CD14-positive monocyte (primary cell): ENCODE results near the gene ALPI. TPM values are rescaled to one million over a fixed set of nuclear protein-coding genes. Genes with fewer than 3 reads are reported as not detected.
A peak's percentile ranks its signal among the peaks of the same experiment; 100 is the strongest.

Source experiments
- DNase-seq, 3 donors: peaks; one replicate each; pipeline ENCODE4 v3.0.0-alpha.2; 2011 to 2022
- H2AFZ ChIP-seq: 2 replicates; pipeline ENCODE4 v1.6.0; 2012; ENCODE audit warnings: mild to moderate bottlenecking, low read depth, low read length, inconsistent platforms; ENCODE audit not compliant: insufficient read depth, poor library complexity, severe bottlenecking
- H3K27ac ChIP-seq, 2 donors: 1 replicate in 1 of 2; 2 replicates in 1 of 2; pipeline ENCODE4 v1.5.1; 2012 to 2013; ENCODE audit warnings: low read length in 2 of 2, control low read depth in 1 of 2, inconsistent platforms in 1 of 2, low read depth in 1 of 2, mild to moderate bottlenecking in 1 of 2
- H3K27me3 ChIP-seq, 2 donors: one replicate each; pipeline versions ENCODE4 v1.6.0 to v1.6.1; 2011 to 2013; ENCODE audit warnings: low read length in 2 of 2; ENCODE audit not compliant: control insufficient read depth in 2 of 2, insufficient read depth in 2 of 2
- H3K36me3 ChIP-seq, 2 donors: replicated peaks in 1 of 2; 1 replicate in 1 of 2; 2 replicates in 1 of 2; pipeline versions ENCODE4 v1.5.1 to v1.6.1; 2012 to 2013; ENCODE audit warnings: low read length in 2 of 2, control low read depth in 1 of 2, inconsistent platforms in 1 of 2, mild to moderate bottlenecking in 1 of 2; ENCODE audit not compliant: insufficient read depth in 2 of 2, control insufficient read depth in 1 of 2
- H3K4me1 ChIP-seq, 2 donors: 1 replicate in 1 of 2; 2 replicates in 1 of 2; pipeline versions ENCODE4 v1.5.1 to v1.6.1; 2012 to 2013; ENCODE audit warnings: low read length in 2 of 2, control low read depth in 1 of 2, inconsistent platforms in 1 of 2, mild to moderate bottlenecking in 1 of 2, moderate library complexity in 1 of 2; ENCODE audit not compliant: insufficient read depth in 2 of 2, control insufficient read depth in 1 of 2
- H3K4me2 ChIP-seq: replicated peaks from 2 replicates; pipeline ENCODE3; 2012; ENCODE audit warnings: low read length, moderate library complexity, mild to moderate bottlenecking; ENCODE audit not compliant: poor library complexity, severe bottlenecking; ENCODE audit errors: extremely low read depth
- H3K4me3 ChIP-seq, 3 experiments: fragments of 200-600 bp in 1 of 3; sonication (generic) in 1 of 3; replicated peaks in 1 of 3; 1 replicate in 2 of 3; 2 replicates in 1 of 3; pipeline ENCODE4 v1.5.1; 2011 to 2013; ENCODE audit warnings: low read length in 3 of 3, mild to moderate bottlenecking in 3 of 3, control low read depth in 2 of 3, low read depth in 2 of 3, inconsistent platforms in 1 of 3, moderate library complexity in 1 of 3
- H3K79me2 ChIP-seq: 2 replicates; pipeline ENCODE4 v1.6.0; 2012; ENCODE audit warnings: mild to moderate bottlenecking, control low read depth, inconsistent platforms, low read length, moderate library complexity; ENCODE audit not compliant: insufficient read depth
- H3K9ac ChIP-seq: 2 replicates; pipeline ENCODE4 v1.6.0; 2017; ENCODE audit warnings: low read length, mild to moderate bottlenecking; ENCODE audit not compliant: insufficient read depth, poor library complexity, severe bottlenecking
- H3K9me3 ChIP-seq, 2 donors: replicated peaks in 1 of 2; 1 replicate in 1 of 2; 2 replicates in 1 of 2; pipeline versions ENCODE4 v1.5.1 to v1.6.1; 2012 to 2013; ENCODE audit warnings: low read length in 2 of 2, control low read depth in 1 of 2; ENCODE audit not compliant: control insufficient read depth in 1 of 2, insufficient read depth in 1 of 2
- H4K20me1 ChIP-seq: 2 replicates; pipeline ENCODE4 v1.6.0; 2012; ENCODE audit warnings: mild to moderate bottlenecking, low read length, control low read depth, moderate library complexity; ENCODE audit not compliant: insufficient read depth
- H3K27ac Mint-ChIP-seq, 7 donors: one replicate each; pipeline ENCODE4 v1.8.0; 2020; ENCODE audit warnings: mild to moderate bottlenecking in 7 of 7, mixed read lengths in 7 of 7, moderate library complexity in 6 of 7, inconsistent platforms in 2 of 7
- H3K27me3 Mint-ChIP-seq, 3 donors: one replicate each; pipeline ENCODE4 v1.8.0; 2021 to 2022; ENCODE audit warnings: low read depth in 3 of 3, mild to moderate bottlenecking in 3 of 3, mixed read lengths in 3 of 3, moderate library complexity in 3 of 3, inconsistent platforms in 1 of 3
- H3K36me3 Mint-ChIP-seq, 2 donors: one replicate each; pipeline ENCODE4 v1.8.0; 2020; ENCODE audit warnings: mixed read lengths in 2 of 2, inconsistent platforms in 1 of 2, mild to moderate bottlenecking in 1 of 2
- H3K4me1 Mint-ChIP-seq: one replicate; pipeline ENCODE4 v1.8.0; 2020; ENCODE audit warnings: mild to moderate bottlenecking, mixed read lengths
- H3K4me3 Mint-ChIP-seq, 2 donors: one replicate each; pipeline ENCODE4 v1.8.0; 2020; ENCODE audit warnings: mild to moderate bottlenecking in 2 of 2, mixed read lengths in 2 of 2, moderate library complexity in 1 of 2
- H3K9me3 Mint-ChIP-seq, 7 donors: one replicate each; pipeline ENCODE4 v1.8.0; 2020 to 2022; ENCODE audit warnings: mixed read lengths in 7 of 7, mild to moderate bottlenecking in 6 of 7, moderate library complexity in 6 of 7, inconsistent platforms in 2 of 7
- WGBS: methylation state at CpG from one replicate; pipeline ENCODE4 v1.1.5; 2013; ENCODE audit warnings: missing lambda C conversion rate; ENCODE audit not compliant: insufficient coverage; 5-methylcytosine and 5-hydroxymethylcytosine counted together
- intact Hi-C, 2 donors: fragments of 100-400 bp; cut with micrococcal nuclease; formaldehyde crosslinking; loops; one replicate each; pipeline versions ENCODE4 v1.15.0 to v1.15.1; 2023
- polyA plus RNA-seq, 3 donors: library from polyadenylated mRNA; depleted of rRNA in 1 of 3; unstranded in 2 of 3; stranded (reverse) in 1 of 3; fragments of 300-500 nt in 2 of 3; fragments of >200 nt in 1 of 3; fragmentation: Illumina TruSeq in 2 of 3; gene quantifications; 1 replicate in 2 of 3; 2 replicates in 1 of 3; pipeline ENCODE4 v1.2.3, GENCODE V29; 2012 to 2021
- TF ChIP-seq, protein P1 (sequence below): fragments of 200-600 bp; IDR thresholded peaks from one replicate; pipeline ENCODE4 v1.8.0; 2022; ENCODE audit warnings: antibody characterized with exemption, mild to moderate bottlenecking

Gene ALPI
- polyA plus RNA-seq, 3 donors, result not detected

DNA sequence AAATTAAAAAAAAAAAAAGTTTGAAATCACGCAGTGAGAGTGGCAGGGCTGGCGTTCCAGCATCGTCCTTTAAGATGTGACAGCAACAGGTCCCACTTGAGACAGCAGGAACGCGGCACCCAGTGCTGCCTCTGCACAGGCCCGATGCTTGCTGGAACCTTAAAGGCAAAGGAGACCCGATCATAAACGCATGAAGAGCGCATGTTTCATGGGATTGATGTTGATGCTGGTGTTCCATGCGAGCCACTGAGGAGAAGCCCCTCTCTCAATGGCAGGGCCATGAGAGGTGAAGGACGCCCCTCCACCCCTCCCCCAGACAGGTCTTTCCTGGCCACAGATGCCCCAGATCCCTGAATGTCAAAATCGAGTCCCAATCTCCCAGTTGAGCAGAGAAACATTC is 17.9 kb upstream of the ALPI start:
- no peaks in the 10 kb centered on the region for H3K36me3 ChIP-seq
- no peak overlapping the region for H2AFZ ChIP-seq
- H3K4me1 Mint-ChIP-seq, result peaks cover 3% of the 10 kb centered on the region
- peaks cover 0 to 16% (median 13%) of the 10 kb centered on the region in 3 donors for H3K27me3 Mint-ChIP-seq
- TF ChIP-seq, protein P1, sequence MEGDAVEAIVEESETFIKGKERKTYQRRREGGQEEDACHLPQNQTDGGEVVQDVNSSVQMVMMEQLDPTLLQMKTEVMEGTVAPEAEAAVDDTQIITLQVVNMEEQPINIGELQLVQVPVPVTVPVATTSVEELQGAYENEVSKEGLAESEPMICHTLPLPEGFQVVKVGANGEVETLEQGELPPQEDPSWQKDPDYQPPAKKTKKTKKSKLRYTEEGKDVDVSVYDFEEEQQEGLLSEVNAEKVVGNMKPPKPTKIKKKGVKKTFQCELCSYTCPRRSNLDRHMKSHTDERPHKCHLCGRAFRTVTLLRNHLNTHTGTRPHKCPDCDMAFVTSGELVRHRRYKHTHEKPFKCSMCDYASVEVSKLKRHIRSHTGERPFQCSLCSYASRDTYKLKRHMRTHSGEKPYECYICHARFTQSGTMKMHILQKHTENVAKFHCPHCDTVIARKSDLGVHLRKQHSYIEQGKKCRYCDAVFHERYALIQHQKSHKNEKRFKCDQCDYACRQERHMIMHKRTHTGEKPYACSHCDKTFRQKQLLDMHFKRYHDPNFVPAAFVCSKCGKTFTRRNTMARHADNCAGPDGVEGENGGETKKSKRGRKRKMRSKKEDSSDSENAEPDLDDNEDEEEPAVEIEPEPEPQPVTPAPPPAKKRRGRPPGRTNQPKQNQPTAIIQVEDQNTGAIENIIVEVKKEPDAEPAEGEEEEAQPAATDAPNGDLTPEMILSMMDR, result no peak
- no peak overlapping the region for H3K4me3 Mint-ChIP-seq
- intact Hi-C loops, result loop anchor here in 1 of 2 donors (5.0 kb wide), 1 partner anchor 526 kb away; no protein-coding TSS in a partner anchor
- no peak overlapping the region for H3K4me2 ChIP-seq
- no peak overlapping the region for H3K9ac ChIP-seq
- no peaks in the 10 kb centered on the region for H3K27me3 ChIP-seq
- no peaks in the 10 kb centered on the region for H3K9me3 ChIP-seq
- H3K4me1 ChIP-seq, result no peaks in the 10 kb centered on the region
- H4K20me1 ChIP-seq, result no peaks in the 10 kb centered on the region
- no peaks in the 10 kb centered on the region for H3K36me3 Mint-ChIP-seq
- WGBS, result 89% methylated on average over 8 of the region's 12 CpGs
- H3K27ac Mint-ChIP-seq, result peak overlapping the region in 2 of 7 donors; percentile 13 to 23
- no peaks in the 10 kb centered on the region for H3K9me3 Mint-ChIP-seq
- DNase-seq, result no peak
- H3K79me2 ChIP-seq, result no peaks in the 10 kb centered on the region
- H3K27ac ChIP-seq, result no peak overlapping the region
- no peak overlapping the region for H3K4me3 ChIP-seq

DNA sequence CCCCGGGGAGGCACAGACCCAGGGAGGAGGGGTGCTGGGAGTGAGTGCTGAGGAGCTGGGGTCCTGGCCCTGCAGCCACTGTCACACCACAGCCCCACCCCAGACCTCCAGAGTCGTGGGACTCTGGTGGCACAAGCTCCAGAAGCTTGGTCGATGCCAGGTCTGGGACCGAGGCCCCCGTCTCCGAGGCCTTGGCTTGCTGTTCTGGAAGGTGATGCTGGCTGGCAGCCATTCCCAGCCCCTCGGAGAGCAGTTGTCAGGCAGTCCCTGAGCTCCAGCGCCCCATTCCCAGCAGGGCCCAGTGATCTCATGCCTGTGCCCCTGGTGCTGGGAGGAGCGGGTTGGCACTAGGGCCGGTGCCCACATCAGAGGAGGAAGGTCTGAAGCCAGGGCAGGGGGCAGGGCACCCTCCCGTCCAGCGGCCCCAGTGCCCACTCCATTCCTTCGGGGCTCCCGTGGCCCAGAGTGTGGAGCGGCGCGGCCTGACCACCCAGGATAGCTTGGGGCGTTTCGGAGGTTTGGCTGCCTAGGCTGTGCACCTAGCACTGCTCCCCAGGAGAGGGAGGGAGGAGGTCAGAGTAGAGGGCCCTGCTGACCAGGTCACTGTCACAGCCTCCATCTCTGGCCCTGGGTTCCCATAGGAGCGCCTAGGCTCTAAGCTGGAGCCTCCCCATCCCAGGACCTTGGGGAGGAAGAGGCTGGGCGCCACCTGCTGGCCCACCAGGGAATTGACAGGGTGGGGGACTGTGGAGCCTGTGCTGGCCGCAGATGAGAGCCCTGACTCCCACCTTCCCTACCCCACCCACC is 16.8 kb upstream of the ALPI start:
- H3K9ac ChIP-seq, result no peak overlapping the region
- H3K27ac Mint-ChIP-seq, result no peak overlapping the region
- intact Hi-C loops, result loop anchor here in 1 of 2 donors (5.0 kb wide), 1 partner anchor 527 kb away; no protein-coding TSS in a partner anchor
- H3K9me3 ChIP-seq, result no peaks in the 10 kb centered on the region
- H3K79me2 ChIP-seq, result no peaks in the 10 kb centered on the region
- no peaks in the 10 kb centered on the region for H3K4me1 ChIP-seq
- no peak overlapping the region for H3K4me3 Mint-ChIP-seq
- no peak overlapping the region for H2AFZ ChIP-seq
- H3K27me3 Mint-ChIP-seq, result peaks cover 0 to 14% (median 13%) of the 10 kb centered on the region in 3 donors
- no peak overlapping the region for H3K4me2 ChIP-seq
- no peak overlapping the region for H3K4me3 ChIP-seq
- no peaks in the 10 kb centered on the region for H3K9me3 Mint-ChIP-seq
- WGBS, result 84% methylated on average over 19 of the region's 22 CpGs
- H3K27ac ChIP-seq, result no peak overlapping the region
- TF ChIP-seq, protein P1, result peak; percentile 80
- H4K20me1 ChIP-seq, result no peaks in the 10 kb centered on the region
- H3K27me3 ChIP-seq, result no peaks in the 10 kb centered on the region
- peaks cover 3% of the 10 kb centered on the region for H3K4me1 Mint-ChIP-seq
- peak in 1 of 3 donors; percentile 13 for DNase-seq
- H3K36me3 ChIP-seq, result no peaks in the 10 kb centered on the region
- H3K36me3 Mint-ChIP-seq, result no peaks in the 10 kb centered on the region
